ENCODE data around the gene TNFAIP1. TPM values are rescaled to one million over a fixed set of nuclear protein-coding genes. Genes with fewer than 3 reads are reported as not detected.

TNFAIP1 gene
- total and polyA plus RNA-seq, 9 donors: 13.4 to 37.9 (median 31.5) TPM

GRCh38 chr17:28333083-28333746 is 2.3 kb upstream of the TNFAIP1 start:
- Histone ChIP-seq H3K36me3 (no peaks in the 10 kb centered on the region), H3K4me1 (ENCODE audit: insufficient read depth) (peaks cover 5% of the 10 kb centered on the region), H3K9me3 (no peaks in the 10 kb centered on the region), H3K27me3 (no peaks in the 10 kb centered on the region), H3K27ac (no peak overlapping the region), H3K4me3 (no peak overlapping the region)
- intact Hi-C loops (cut with DNase I): no loop called here
- no peak for TF ChIP-seq POLR2A (IDR thresholded peaks at IDR 0.05)
- DNase-seq: no peak
- 40 to 58% (median 44%) methylated on average over 1 of the region's 1 CpG for WGBS, 3 donors

GRCh38 chr17:28334171-28334570 is 1.4 kb upstream of the TNFAIP1 start:
- TF ChIP-seq POLR2A (IDR thresholded peaks at IDR 0.05): no peak
- TF ChIP-seq CTCF (IDR thresholded peaks at IDR 0.05): no peak
- TF ChIP-seq EP300 (IDR thresholded peaks at IDR 0.05): no peak
- intact Hi-C loops (cut with DNase I): no loop called here
- no peak overlapping the region for H3K27ac ChIP-seq

GRCh38 chr17:28334666-28335200 is 828 bp upstream of the TNFAIP1 start:
- Histone ChIP-seq H3K4me1 (ENCODE audit: insufficient read depth) (peaks cover 5% of the 10 kb centered on the region), H3K4me3 (peak overlapping the region; percentile 94), H3K36me3 (no peaks in the 10 kb centered on the region), H3K9me3 (no peaks in the 10 kb centered on the region), H3K27ac (peak overlapping the region in 1 of 2 donors; percentile 73), H3K27me3 (no peaks in the 10 kb centered on the region)
- TF ChIP-seq CTCF (IDR thresholded peaks at IDR 0.05) (no peak), POLR2A (IDR thresholded peaks at IDR 0.05) (no peak), EP300 (IDR thresholded peaks at IDR 0.05) (no peak)
- DNase-seq: no peak
- WGBS, 3 donors: 3 to 5% (median 4%) methylated on average over 18 of the region's 18 CpGs
- intact Hi-C loops (cut with DNase I): loop anchor here in 2 of 4 donors (5.0 kb wide), 1 partner anchor 618 kb away; the partner anchor contains the start of gene PHF12 (in 2 of the 2)

More at GRCh38 chr17:28334171-28334570, 1.4 kb upstream of the TNFAIP1 start:
- Histone ChIP-seq H3K27me3 (no peaks in the 10 kb centered on the region), H3K36me3 (no peaks in the 10 kb centered on the region), H3K4me1 (ENCODE audit: insufficient read depth) (peaks cover 5% of the 10 kb centered on the region), H3K4me3 (peak overlapping the region; percentile 94), H3K9me3 (no peaks in the 10 kb centered on the region)
- WGBS, 3 donors: 45 to 54% (median 47%) methylated on average over 6 of the region's 6 CpGs
- no peak for DNase-seq

GRCh38 chr17:28335959-28336871 is 654 bp downstream of the TNFAIP1 start:
- no peaks in the 10 kb centered on the region for H3K36me3 ChIP-seq
- 5 to 6% (median 6%) methylated on average over 29 of the region's 29 CpGs for WGBS, 3 donors
- H3K9me3 ChIP-seq: no peaks in the 10 kb centered on the region
- H3K4me3 ChIP-seq: peak overlapping the region; percentile 90
- peak overlapping the region; percentile 71 to 83 for H3K27ac ChIP-seq
- DNase-seq: peak; percentile 51 to 72 (median 62)
- H3K4me1 ChIP-seq (ENCODE audit: insufficient read depth): peaks cover 5% of the 10 kb centered on the region
- no peak for TF ChIP-seq POLR2A (IDR thresholded peaks at IDR 0.05)
- peak; percentile 26 for TF ChIP-seq EP300 (IDR thresholded peaks at IDR 0.05)
- TF ChIP-seq CTCF (IDR thresholded peaks at IDR 0.05): no peak
- intact Hi-C loops (cut with DNase I): loop anchor here in 2 of 4 donors (5.0 kb wide), 1 partner anchor 616 kb away; the partner anchor contains the start of gene PHF12 (in 2 of the 2)
- H3K27me3 ChIP-seq: no peaks in the 10 kb centered on the region
